Trophoblast cell (in vitro differentiated cells and primary cell): ENCODE data around the gene STAP1.

Experiments
- DNase-seq, 2 donors: peaks; one replicate each; pipeline ENCODE4 v3.0.0-alpha.2; 2016
- H2AFZ ChIP-seq: 2 replicates; pipeline ENCODE4 v1.6.1; 2013; ENCODE audit warnings: low read length, moderate library complexity, mild to moderate bottlenecking; ENCODE audit not compliant: insufficient read depth, poor library complexity
- H2AK5ac ChIP-seq: 2 replicates; pipeline ENCODE4 v1.6.1; 2013; ENCODE audit warnings: mild to moderate bottlenecking, low read length
- H2BK120ac ChIP-seq: 2 replicates; pipeline ENCODE4 v1.6.1; 2013; ENCODE audit warnings: low read length, mild to moderate bottlenecking, moderate library complexity; ENCODE audit not compliant: insufficient read depth, poor library complexity
- H2BK12ac ChIP-seq: 2 replicates; pipeline ENCODE4 v1.6.1; 2013; ENCODE audit warnings: mild to moderate bottlenecking, low read length, moderate library complexity
- H2BK5ac ChIP-seq: 2 replicates; pipeline ENCODE4 v1.6.1; 2013; ENCODE audit warnings: low read length, low read depth, moderate library complexity, mild to moderate bottlenecking; ENCODE audit not compliant: poor library complexity
- H3K14ac ChIP-seq: 2 replicates; pipeline ENCODE4 v1.6.1; 2013; ENCODE audit warnings: mild to moderate bottlenecking, low read length
- H3K18ac ChIP-seq: 2 replicates; pipeline ENCODE4 v1.6.1; 2013; ENCODE audit warnings: mild to moderate bottlenecking, low read length
- H3K23ac ChIP-seq: 2 replicates; pipeline ENCODE4 v1.6.1; 2013; ENCODE audit warnings: low read length
- H3K27ac ChIP-seq: 2 replicates; pipeline ENCODE4 v1.5.1; 2013; ENCODE audit warnings: low read depth, mild to moderate bottlenecking, inconsistent platforms, low read length, moderate library complexity
- H3K27me3 ChIP-seq: 2 replicates; pipeline ENCODE4 v1.6.1; 2013; ENCODE audit warnings: inconsistent platforms, mild to moderate bottlenecking, low read length, moderate library complexity; ENCODE audit not compliant: insufficient read depth
- H3K36me3 ChIP-seq, 2 experiments: 1 replicate in 1 of 2; 2 replicates in 1 of 2; pipeline ENCODE4 v1.6.1; 2013; ENCODE audit warnings: low read length in 2 of 2, mild to moderate bottlenecking in 2 of 2, moderate library complexity in 1 of 2; ENCODE audit not compliant: insufficient read depth in 2 of 2, control insufficient read depth in 1 of 2
- H3K4ac ChIP-seq: 2 replicates; pipeline ENCODE4 v1.6.1; 2013; ENCODE audit warnings: low read depth, mild to moderate bottlenecking, low read length, moderate library complexity
- H3K4me1 ChIP-seq, 2 experiments: 1 replicate in 1 of 2; 2 replicates in 1 of 2; pipeline ENCODE4 v1.6.1; 2013; ENCODE audit warnings: low read length in 2 of 2, mild to moderate bottlenecking in 2 of 2, moderate library complexity in 1 of 2; ENCODE audit not compliant: insufficient read depth in 2 of 2, control insufficient read depth in 1 of 2
- H3K4me2 ChIP-seq: 2 replicates; pipeline ENCODE4 v1.6.1; 2013; ENCODE audit warnings: inconsistent platforms, mild to moderate bottlenecking, low read length, moderate library complexity
- H3K4me3 ChIP-seq: 2 replicates; pipeline ENCODE4 v1.5.1; 2013; ENCODE audit warnings: mild to moderate bottlenecking, low read depth, low read length, inconsistent platforms
- H3K79me1 ChIP-seq: one replicate; pipeline ENCODE4 v1.6.1; 2013; ENCODE audit warnings: low read length
- H3K79me2 ChIP-seq: 2 replicates; pipeline ENCODE4 v1.6.1; 2013; ENCODE audit warnings: low read length, mild to moderate bottlenecking; ENCODE audit not compliant: control insufficient read depth, insufficient read depth, poor library complexity
- H3K9ac ChIP-seq: 2 replicates; pipeline ENCODE4 v1.6.1; 2013; ENCODE audit warnings: mild to moderate bottlenecking, low read length
- H3K9me3 ChIP-seq: 2 replicates; pipeline ENCODE4 v1.6.1; 2013; ENCODE audit warnings: low read depth, mild to moderate bottlenecking, control low read depth, inconsistent platforms, low read length; ENCODE audit not compliant: insufficient read depth
- H4K12ac ChIP-seq: 2 replicates; pipeline ENCODE4 v1.6.1; 2013; ENCODE audit warnings: low read depth, mild to moderate bottlenecking, low read length, moderate library complexity
- H4K8ac ChIP-seq: 2 replicates; pipeline ENCODE4 v1.6.1; 2013; ENCODE audit warnings: low read depth, mild to moderate bottlenecking, low read length, moderate library complexity
- H4K91ac ChIP-seq: one replicate; pipeline ENCODE4 v1.6.1; 2013; ENCODE audit warnings: low read depth, mild to moderate bottlenecking, low read length, moderate library complexity
- WGBS: extraction: QIAGEN DNeasy Blood & Tissue Kit; methylation state at CpG from one replicate; pipeline ENCODE4 v1.1.7; 2013; ENCODE audit warnings: missing lambda C conversion rate; ENCODE audit not compliant: insufficient read length, insufficient coverage; ENCODE audit errors: extremely low coverage; 5-methylcytosine and 5-hydroxymethylcytosine counted together

Gene STAP1

GRCh38 chr4:67568820-67569219, 10.3 kb downstream of the STAP1 start:
- H3K27ac ChIP-seq = no peak overlapping the region
- H4K8ac ChIP-seq = no peak overlapping the region
- H3K4ac ChIP-seq = no peak overlapping the region
- no peak overlapping the region for H2BK5ac ChIP-seq
- H3K14ac ChIP-seq = no peak overlapping the region
- H2AK5ac ChIP-seq = no peak overlapping the region
- no peak overlapping the region for H2BK120ac ChIP-seq
- no peak overlapping the region for H3K9ac ChIP-seq
- no peak overlapping the region for H4K91ac ChIP-seq
- H3K9me3 ChIP-seq = no peaks in the 10 kb centered on the region
- no peaks in the 10 kb centered on the region for H3K36me3 ChIP-seq
- H3K18ac ChIP-seq = no peak overlapping the region
- DNase-seq = peak in 1 of 2 donors; percentile 33
- no peak overlapping the region for H3K4me2 ChIP-seq
- no peak overlapping the region for H3K23ac ChIP-seq
- no peak overlapping the region for H2BK12ac ChIP-seq
- no peaks in the 10 kb centered on the region for H3K27me3 ChIP-seq
- no peak overlapping the region for H3K4me3 ChIP-seq
- no peaks in the 10 kb centered on the region for H3K4me1 ChIP-seq
- H4K12ac ChIP-seq = no peak overlapping the region
- H2AFZ ChIP-seq = no peak overlapping the region
- H3K79me2 ChIP-seq = no peaks in the 10 kb centered on the region
- H3K79me1 ChIP-seq = no peaks in the 10 kb centered on the region
- no CpG with 5 or more reads among the region's 2 CpGs for WGBS

- no peak overlapping the region for H2BK12ac ChIP-seq
- no peak overlapping the region for H3K23ac ChIP-seq
- WGBS = no CpG with 5 or more reads among the region's 1 CpG
These were observed 12.0 kb downstream of the STAP1 start for GRCh38 chr4:67570537-67570936.

GRCh38 chr4:67571975-67572374, 13.4 kb downstream of the STAP1 start:
- no peak overlapping the region for H2BK120ac ChIP-seq
- H4K91ac ChIP-seq = no peak overlapping the region

More at GRCh38 chr4:67570537-67570936, 12.0 kb downstream of the STAP1 start:
- Histone ChIP-seq H3K4me3 (no peak overlapping the region), H3K27ac (no peak overlapping the region), H4K8ac (no peak overlapping the region), H3K18ac (no peak overlapping the region), H3K4me1 (no peaks in the 10 kb centered on the region), H3K4ac (no peak overlapping the region), H3K79me2 (no peaks in the 10 kb centered on the region), H3K27me3 (no peaks in the 10 kb centered on the region), H3K79me1 (no peaks in the 10 kb centered on the region), H4K12ac (no peak overlapping the region), H2AK5ac (no peak overlapping the region), H2AFZ (no peak overlapping the region), H4K91ac (no peak overlapping the region), H3K14ac (no peak overlapping the region), H2BK5ac (no peak overlapping the region), H3K4me2 (no peak overlapping the region), H3K9ac (no peak overlapping the region), H3K9me3 (no peaks in the 10 kb centered on the region), H3K36me3 (no peaks in the 10 kb centered on the region), H2BK120ac (no peak overlapping the region)
- DNase-seq = no peak

GRCh38 chr4:67573193-67573592, 14.7 kb downstream of the STAP1 start:
- no peak overlapping the region for H4K91ac ChIP-seq
- H3K9me3 ChIP-seq = no peaks in the 10 kb centered on the region
- H2BK120ac ChIP-seq = no peak overlapping the region
- no peaks in the 10 kb centered on the region for H3K36me3 ChIP-seq
- no peak overlapping the region for H3K9ac ChIP-seq
- H3K79me1 ChIP-seq = no peaks in the 10 kb centered on the region
- H2BK12ac ChIP-seq = no peak overlapping the region
- no peaks in the 10 kb centered on the region for H3K79me2 ChIP-seq
- H2AK5ac ChIP-seq = no peak overlapping the region
- no peak for DNase-seq
- no peak overlapping the region for H3K4me2 ChIP-seq
- no peak overlapping the region for H3K18ac ChIP-seq
- H4K8ac ChIP-seq = no peak overlapping the region
- H3K23ac ChIP-seq = no peak overlapping the region
- no peak overlapping the region for H3K4ac ChIP-seq
- H2AFZ ChIP-seq = no peak overlapping the region
- no peak overlapping the region for H4K12ac ChIP-seq
- H3K14ac ChIP-seq = no peak overlapping the region
- no peaks in the 10 kb centered on the region for H3K4me1 ChIP-seq
- H3K27me3 ChIP-seq = no peaks in the 10 kb centered on the region
- H2BK5ac ChIP-seq = no peak overlapping the region
- H3K4me3 ChIP-seq = no peak overlapping the region
- no peak overlapping the region for H3K27ac ChIP-seq

More at GRCh38 chr4:67571975-67572374, 13.4 kb downstream of the STAP1 start:
- no peak overlapping the region for H3K4me3 ChIP-seq
- no peak overlapping the region for H4K12ac ChIP-seq
- no peaks in the 10 kb centered on the region for H3K36me3 ChIP-seq
- H3K4ac ChIP-seq = no peak overlapping the region
- H3K79me1 ChIP-seq = no peaks in the 10 kb centered on the region
- H3K27me3 ChIP-seq = no peaks in the 10 kb centered on the region
- no peak overlapping the region for H2AFZ ChIP-seq
- H2BK5ac ChIP-seq = no peak overlapping the region
- H3K27ac ChIP-seq = no peak overlapping the region
- H4K8ac ChIP-seq = no peak overlapping the region
- H3K14ac ChIP-seq = no peak overlapping the region
- no peak for DNase-seq
- H2BK12ac ChIP-seq = no peak overlapping the region
- H3K4me1 ChIP-seq = no peaks in the 10 kb centered on the region
- no peak overlapping the region for H3K9ac ChIP-seq
- H3K4me2 ChIP-seq = no peak overlapping the region
- no peak overlapping the region for H2AK5ac ChIP-seq
- H3K18ac ChIP-seq = no peak overlapping the region
- H3K23ac ChIP-seq = no peak overlapping the region
- WGBS = no CpG with 5 or more reads among the region's 1 CpG
- no peaks in the 10 kb centered on the region for H3K79me2 ChIP-seq
- H3K9me3 ChIP-seq = no peaks in the 10 kb centered on the region
